T-helper 1 cell treated with Interleukin-12 subunit alpha and Interleukin-12 subunit beta and Interleukin-4 antibody, amounts not matched to agents 30 μg/mL and 1 μg/mL, for 36 hours (primary cell): ENCODE results near the gene PRPF6.

ENCODE experiments used
- H3K27ac Mint-ChIP-seq: one replicate; pipeline ENCODE4 v1.8.0; 2021; ENCODE audit warnings: mild to moderate bottlenecking, mixed read lengths
- H3K27me3 Mint-ChIP-seq: one replicate; pipeline ENCODE4 v1.8.0; 2021; ENCODE audit warnings: low read depth, mixed read lengths
- H3K36me3 Mint-ChIP-seq: one replicate; pipeline ENCODE4 v1.8.0; 2021; ENCODE audit warnings: low read depth, mixed read lengths
- H3K4me1 Mint-ChIP-seq: one replicate; pipeline ENCODE4 v1.8.0; 2021; ENCODE audit warnings: low read depth, mixed read lengths
- H3K4me3 Mint-ChIP-seq: one replicate; pipeline ENCODE4 v1.8.0; 2021; ENCODE audit warnings: mild to moderate bottlenecking, moderate library complexity, mixed read lengths
- H3K9me3 Mint-ChIP-seq: one replicate; pipeline ENCODE4 v1.8.0; 2021; ENCODE audit warnings: mixed read lengths

PRPF6 gene

DNA sequence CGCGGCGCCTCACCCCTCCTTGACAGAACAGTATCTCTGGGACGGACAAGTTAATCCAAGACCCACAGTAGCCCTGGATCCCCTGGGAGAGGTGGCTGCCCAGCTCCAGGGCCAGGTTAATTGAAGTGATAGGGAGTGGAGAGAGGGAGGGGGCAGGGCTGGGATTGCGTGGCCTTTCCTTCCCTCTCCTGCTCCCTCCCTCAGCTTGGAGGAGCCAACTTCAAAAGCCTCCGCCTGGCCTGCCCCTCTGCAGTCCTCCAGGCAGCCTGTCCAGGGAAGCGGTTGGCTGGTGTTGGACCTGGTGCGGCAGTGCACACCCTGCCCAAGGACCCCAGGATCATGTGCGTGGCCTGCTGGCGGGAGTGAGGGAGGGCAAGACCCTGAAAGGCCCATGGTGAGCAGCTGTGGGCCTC lies 55.0 kb downstream of the PRPF6 start, which contains the start of gene C20orf204:
Gene C20orf204, plus strand, starts transcription at position 250 of the 413 bp plus-strand sequence. Its CDS starts 142 bp downstream, at position 392.
- H3K36me3 Mint-ChIP-seq = peaks cover 18% of the 10 kb centered on the region
- peaks cover 41% of the 10 kb centered on the region for H3K4me1 Mint-ChIP-seq
- H3K4me3 Mint-ChIP-seq = peak within 1 kb of the TSS; percentile 81

DNA sequence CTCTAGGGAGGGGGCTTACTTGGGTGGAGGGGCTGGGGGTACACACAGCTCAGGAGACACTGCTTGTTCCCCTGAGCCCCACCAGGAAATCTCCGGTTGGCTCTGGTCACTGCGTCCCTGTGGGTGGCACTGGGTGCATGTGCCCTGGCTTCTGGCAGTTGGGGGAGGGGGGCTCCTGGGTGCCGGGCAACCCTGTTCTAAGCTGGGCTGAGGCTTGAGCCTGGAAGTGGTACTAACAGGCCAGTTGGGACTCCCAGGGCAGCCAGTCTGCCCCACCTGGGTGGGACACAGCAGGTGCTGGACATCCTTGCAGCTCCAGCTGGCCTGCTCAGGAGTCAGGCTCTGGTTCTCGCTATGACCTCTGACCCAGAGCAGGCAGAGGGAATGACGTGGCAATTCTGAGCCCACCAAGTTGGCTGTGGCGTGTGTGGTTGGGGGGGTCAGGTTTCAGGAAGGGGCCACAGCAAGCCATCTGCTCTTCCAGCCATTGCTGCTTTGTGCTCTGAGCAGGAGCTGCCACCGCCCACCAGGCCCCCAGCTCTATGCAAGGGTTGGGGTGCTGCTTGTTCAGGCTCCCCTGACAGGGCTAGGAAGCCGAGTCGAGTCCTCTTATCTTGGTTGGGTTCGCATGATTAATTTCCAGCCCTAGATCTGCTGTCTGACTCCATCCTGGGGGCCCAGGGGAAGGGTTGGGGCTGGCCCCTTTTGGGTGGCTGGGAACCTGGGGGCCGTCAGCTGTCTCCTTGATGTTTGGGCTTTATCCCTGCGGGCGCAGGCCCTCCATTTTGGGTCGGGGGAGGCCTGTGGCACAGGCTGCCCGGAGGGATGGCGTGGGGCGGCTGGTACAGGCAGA lies 55.6 kb downstream of the PRPF6 start:
- Mint-ChIP-seq H3K27me3 (no peaks in the 10 kb centered on the region), H3K27ac (peak overlapping the region; percentile 90), H3K4me1 (peaks cover 41% of the 10 kb centered on the region), H3K4me3 (peak overlapping the region; percentile 81), H3K36me3 (peaks cover 14% of the 10 kb centered on the region), H3K9me3 (no peaks in the 10 kb centered on the region)

More for the DNA sequence above, 55.0 kb downstream of the PRPF6 start, which contains the start of gene C20orf204:
- Mint-ChIP-seq H3K9me3 (no peaks in the 10 kb centered on the region), H3K27ac (peak within 1 kb of the TSS; percentile 98), H3K27me3 (no peaks in the 10 kb centered on the region)

DNA sequence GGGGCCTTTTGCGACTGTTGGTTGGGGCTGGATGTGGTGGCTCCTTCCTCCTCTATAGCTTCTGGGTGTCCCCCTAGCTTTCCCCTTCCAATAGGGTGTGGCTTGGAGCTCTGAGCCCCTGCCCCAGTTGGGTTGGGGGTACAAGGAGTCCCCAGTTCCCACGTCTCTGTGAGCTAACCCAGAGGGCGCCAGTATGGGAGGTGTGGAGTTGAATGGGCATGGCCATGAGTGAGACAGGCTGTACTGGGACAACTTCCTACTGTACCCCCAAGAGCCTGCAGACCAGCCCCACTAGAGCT lies 56.2 kb downstream of the PRPF6 start:
- H3K9me3 Mint-ChIP-seq = no peaks in the 10 kb centered on the region
- peaks cover 42% of the 10 kb centered on the region for H3K4me1 Mint-ChIP-seq
- H3K4me3 Mint-ChIP-seq = peak overlapping the region; percentile 81
- H3K27ac Mint-ChIP-seq = peak overlapping the region; percentile 90
- H3K36me3 Mint-ChIP-seq = peaks cover 13% of the 10 kb centered on the region
- H3K27me3 Mint-ChIP-seq = no peaks in the 10 kb centered on the region

DNA sequence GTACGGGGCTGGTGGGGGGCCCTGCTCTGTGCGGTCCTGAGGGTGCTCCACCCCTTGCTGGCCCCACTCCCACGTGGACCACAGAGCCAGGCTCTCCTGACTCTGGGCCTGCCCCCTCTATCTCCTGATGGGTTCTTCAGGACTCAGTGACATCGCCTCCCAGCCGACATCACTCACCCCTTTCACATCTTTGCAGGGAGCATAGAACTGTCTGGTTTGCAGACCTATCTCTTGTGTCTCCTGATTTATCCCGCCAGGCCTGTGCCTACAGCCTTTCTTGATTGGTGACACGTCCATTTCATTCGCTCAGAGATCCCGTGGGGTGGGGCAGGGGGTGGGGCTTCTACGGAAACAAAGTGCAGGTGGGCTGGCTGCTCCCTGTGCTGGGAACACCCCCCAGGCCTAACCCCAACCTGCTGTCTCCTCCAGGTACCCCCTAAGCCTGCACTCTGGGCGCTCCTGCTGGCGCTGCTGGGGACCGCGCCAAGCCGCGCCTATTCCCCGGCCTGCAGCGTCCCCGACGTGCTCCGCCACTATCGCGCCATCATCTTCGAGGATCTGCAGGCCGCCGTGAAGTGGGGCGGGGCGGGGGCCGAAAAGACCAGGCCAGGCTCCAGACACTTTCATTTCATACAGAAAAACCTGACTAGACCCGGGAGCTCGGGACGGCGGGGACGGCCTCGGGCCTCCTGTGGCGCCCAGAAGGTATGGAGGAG lies 56.7 kb downstream of the PRPF6 start:
- peak overlapping the region; percentile 90 for H3K27ac Mint-ChIP-seq

DNA sequence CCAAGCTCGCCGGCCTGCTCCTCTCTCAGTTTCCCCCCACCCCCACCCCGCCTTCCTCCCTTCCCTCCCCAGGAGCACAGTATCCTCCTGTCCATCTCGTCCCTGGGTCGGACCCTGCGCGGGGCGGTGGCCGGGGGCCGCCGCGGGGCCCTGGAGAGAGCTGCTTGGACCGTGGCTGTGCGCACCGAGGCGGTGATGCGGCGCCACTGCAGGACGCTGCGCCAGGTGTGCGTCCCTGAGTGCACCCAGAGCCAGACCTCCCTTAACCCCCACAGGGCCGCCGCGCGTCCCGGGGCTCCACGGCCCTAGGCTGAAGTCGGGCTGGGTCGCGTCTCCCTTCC lies 57.3 kb downstream of the PRPF6 start:
- peak overlapping the region; percentile 90 for H3K27ac Mint-ChIP-seq
- no peaks in the 10 kb centered on the region for H3K27me3 Mint-ChIP-seq
- no peaks in the 10 kb centered on the region for H3K9me3 Mint-ChIP-seq
- peaks cover 10% of the 10 kb centered on the region for H3K36me3 Mint-ChIP-seq
- peaks cover 43% of the 10 kb centered on the region for H3K4me1 Mint-ChIP-seq
- peak overlapping the region; percentile 81 for H3K4me3 Mint-ChIP-seq

More for the DNA sequence above, 56.7 kb downstream of the PRPF6 start:
- H3K9me3 Mint-ChIP-seq = no peaks in the 10 kb centered on the region
- peak overlapping the region; percentile 81 for H3K4me3 Mint-ChIP-seq
- H3K27me3 Mint-ChIP-seq = no peaks in the 10 kb centered on the region
- H3K36me3 Mint-ChIP-seq = peaks cover 10% of the 10 kb centered on the region
- peaks cover 43% of the 10 kb centered on the region for H3K4me1 Mint-ChIP-seq

DNA sequence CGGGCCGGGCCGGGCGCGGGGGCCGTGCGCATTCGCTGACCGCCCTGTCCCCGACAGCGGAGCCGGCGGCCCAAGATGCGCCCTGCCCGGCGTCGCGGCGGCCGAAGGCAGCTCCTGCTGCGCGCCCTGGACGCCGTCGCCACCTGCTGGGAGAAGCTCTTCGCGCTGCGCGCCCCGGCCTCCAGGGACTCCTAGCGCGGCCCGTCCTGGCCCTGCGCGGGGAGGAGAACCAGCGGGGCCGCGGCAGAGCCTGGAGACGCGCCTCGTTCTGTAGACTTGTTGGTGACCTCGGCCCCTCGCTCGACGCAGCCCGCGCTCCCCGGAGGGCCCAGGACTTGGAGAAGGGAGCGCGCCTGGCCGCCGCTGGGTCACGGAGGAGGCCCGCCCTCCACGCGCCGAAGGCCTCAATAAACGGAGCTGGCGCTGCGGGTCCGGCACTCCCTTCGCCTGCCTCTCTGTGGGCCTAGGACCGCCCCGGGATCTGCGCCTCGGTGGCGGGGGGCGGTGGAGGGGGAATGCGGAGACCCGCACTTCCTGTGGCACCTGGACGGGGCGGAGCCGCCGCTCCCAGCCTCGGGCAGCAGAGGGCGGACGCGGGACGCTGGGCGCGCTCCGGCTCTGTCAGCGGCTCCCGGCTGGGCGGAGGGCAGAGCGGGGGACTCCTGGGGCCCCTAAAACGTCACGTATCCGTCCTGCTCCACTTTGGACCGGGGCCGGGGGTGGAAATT lies 57.8 kb downstream of the PRPF6 start:
- H3K9me3 Mint-ChIP-seq = no peaks in the 10 kb centered on the region
- no peaks in the 10 kb centered on the region for H3K27me3 Mint-ChIP-seq
- H3K4me1 Mint-ChIP-seq = peaks cover 46% of the 10 kb centered on the region
- peak overlapping the region; percentile 71 for H3K27ac Mint-ChIP-seq
- peak overlapping the region; percentile 66 for H3K4me3 Mint-ChIP-seq
- peaks cover 8% of the 10 kb centered on the region for H3K36me3 Mint-ChIP-seq

DNA sequence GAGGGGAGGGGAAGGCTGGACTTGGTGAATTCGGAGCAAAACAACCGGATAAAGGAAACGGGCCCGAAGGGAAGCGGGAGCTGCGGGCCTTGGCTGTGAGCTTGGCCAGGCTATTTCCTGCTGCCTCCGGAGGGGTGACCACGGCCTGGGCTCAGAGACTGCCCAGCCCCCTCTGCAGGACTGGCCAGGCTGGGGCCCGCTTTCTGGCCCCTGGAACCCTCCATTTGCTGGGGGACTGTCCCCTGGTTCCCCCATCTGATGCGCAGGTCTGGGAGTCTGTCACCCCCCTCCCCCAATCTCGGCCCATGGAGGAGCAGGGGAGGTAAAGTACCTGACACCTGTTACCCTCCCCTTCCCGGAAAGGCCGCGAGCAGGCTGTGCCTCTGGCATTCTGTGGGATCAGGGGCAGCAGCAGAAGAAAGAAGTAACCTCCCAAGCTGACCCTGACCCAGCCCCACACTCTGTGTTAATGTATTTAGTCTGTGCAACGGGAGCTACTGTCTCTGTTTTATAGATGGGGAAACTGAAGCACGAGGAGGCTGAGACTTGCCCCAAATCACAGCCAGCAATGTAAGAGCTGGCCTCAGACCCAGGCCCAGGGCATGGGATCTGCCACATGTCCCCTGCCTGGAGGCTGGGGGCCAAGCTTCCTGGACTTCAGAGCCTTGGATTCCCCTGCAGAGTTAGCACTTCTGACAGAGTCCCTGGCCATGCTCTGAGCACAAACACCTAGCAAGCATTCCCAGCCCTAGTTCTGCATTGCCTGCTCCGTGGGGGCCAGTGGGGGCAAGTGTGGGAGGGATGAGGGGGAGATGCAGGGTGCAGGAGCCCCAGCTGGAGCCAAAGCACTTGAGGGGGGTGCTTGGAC lies 58.6 kb downstream of the PRPF6 start:
- H3K27ac Mint-ChIP-seq = peak overlapping the region; percentile 71
- H3K27me3 Mint-ChIP-seq = no peaks in the 10 kb centered on the region

DNA sequence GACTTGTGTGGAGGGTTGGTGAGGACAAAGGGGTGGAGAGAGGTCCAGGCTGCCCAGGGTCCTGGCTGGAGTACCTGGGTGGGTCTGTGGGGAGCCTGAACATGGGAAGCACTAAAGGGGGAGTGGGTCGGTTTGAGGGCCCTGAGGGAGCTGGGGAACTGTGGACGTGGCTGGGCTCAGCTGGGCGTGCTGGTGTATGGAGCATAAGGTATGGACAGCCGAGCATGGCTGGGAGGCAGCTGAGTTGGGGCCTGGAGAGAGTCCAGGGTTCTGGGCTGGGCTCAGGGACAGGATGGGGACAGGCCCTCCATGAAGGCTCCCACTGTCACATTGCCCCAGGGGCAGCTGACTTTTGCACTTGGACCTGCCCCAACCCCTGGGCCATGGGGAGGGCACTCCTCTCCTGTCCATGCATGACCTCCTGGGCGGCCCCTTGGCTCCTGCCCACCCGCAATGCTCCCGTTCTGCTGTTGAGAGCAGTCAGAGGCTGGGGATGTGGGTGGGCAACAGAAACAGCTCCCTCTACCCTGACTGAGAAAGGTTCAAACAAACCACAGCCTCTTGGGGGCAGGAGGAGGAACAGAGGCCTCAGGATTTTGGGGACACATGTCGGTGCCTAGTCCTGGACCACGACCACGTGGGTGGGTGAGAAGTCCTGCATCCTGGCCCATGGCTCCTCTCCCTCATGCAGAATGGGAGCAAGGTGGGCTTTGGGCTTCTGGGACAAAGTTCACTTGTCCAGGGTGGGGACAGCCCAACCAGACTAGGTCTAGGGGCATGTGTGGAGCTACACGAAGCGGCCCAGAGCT lies 59.5 kb downstream of the PRPF6 start:
- Mint-ChIP-seq H3K36me3 (peaks cover under 1% of the 10 kb centered on the region), H3K27me3 (no peaks in the 10 kb centered on the region), H3K9me3 (no peaks in the 10 kb centered on the region), H3K4me3 (peak overlapping the region; percentile 66), H3K4me1 (peaks cover 38% of the 10 kb centered on the region), H3K27ac (peak overlapping the region; percentile 46)

More for the DNA sequence above, 58.6 kb downstream of the PRPF6 start:
- peaks cover 43% of the 10 kb centered on the region for H3K4me1 Mint-ChIP-seq
- no peaks in the 10 kb centered on the region for H3K9me3 Mint-ChIP-seq
- H3K36me3 Mint-ChIP-seq = peaks cover 2% of the 10 kb centered on the region
- peak overlapping the region; percentile 66 for H3K4me3 Mint-ChIP-seq

DNA sequence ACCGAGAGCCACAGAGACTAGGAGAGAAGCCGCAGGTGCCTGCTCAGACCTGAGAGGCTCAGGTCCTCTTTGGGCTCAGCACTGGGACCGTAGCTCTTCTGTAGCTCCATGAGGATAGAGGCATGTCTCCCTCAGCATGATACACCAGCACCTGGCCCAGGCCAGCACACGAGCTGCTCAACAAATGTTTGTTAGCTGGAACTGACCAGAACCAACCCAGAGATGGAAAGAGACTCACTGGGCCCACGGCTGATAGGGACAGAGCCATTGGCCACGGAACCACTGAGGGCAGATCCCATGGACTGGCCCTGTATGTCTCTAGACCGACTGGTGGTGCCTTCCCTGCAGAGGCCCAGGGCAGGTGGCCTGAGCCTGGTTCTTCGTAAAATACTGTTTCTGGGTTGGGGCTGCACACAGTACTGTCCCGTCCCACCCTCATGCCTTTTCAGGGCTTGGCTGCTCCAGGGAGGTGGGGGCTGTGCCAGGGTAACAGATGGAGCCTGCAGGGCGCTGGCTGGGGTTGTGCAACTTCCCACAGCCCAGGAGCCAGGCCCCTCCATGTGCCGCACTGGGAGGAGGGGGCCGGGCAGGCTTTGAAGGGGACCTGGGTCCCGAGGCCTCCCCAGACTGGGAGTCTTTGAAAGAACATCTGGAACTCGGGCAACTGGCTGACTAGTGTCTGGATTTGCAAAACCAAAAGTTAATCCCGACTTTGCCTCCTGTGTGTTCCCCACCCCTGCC lies 60.3 kb downstream of the PRPF6 start:
- Mint-ChIP-seq H3K9me3 (no peaks in the 10 kb centered on the region), H3K4me3 (peak overlapping the region; percentile 66), H3K27ac (peak overlapping the region; percentile 80), H3K27me3 (peaks cover 6% of the 10 kb centered on the region), H3K4me1 (peaks cover 42% of the 10 kb centered on the region), H3K36me3 (no peaks in the 10 kb centered on the region)

DNA sequence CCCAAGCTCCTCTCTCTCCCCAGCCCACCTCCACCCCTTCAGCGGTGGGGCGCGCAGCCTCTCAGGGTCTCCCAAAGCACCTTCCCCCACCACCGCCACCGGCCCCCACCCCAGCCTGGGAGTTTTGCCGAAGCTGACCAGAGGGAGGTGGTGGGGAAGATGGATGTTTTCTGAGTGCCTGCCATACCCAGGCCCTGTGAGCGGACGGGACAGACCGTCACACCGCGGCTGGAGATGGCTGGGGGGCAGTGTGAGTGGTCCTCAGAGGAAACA lies 60.8 kb downstream of the PRPF6 start:
- H3K27ac Mint-ChIP-seq = peak overlapping the region; percentile 55

DNA sequence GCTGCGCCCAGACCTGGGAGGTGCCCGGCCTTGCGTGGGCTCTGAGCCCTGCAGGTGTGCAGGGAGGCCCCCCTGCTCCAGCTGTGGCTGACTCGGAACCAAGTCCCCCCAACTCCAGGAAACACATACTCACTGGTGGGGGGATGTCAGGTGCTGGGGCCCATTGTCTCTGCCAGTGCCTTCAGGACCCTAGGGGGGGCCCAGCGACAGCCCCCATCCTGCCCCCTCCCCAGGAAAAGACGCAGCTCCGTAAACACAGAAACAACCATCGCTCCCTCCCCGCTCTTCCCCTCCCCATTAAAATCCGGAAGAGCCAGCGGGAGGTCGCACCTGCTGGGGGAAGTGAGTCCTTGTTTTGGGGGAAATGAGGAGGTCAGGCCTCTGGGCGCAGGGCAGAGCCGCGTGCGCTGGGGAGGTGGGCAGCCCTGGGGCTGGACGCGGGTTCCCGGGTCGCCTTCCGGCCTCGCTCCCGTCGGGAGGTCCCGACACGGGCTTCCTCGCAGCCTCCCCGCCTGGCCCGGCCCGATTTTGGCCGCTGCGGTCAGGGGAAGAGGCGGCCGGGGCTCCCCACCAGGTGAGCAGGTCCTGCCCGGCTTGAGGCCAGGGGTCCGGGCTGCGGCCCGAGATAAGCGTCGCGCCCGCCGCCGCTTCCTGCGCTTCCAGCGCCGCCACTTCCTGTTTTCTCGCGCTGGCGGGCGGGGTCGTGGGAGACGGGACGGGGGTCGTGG lies 61.3 kb downstream of the PRPF6 start:
- H3K27ac Mint-ChIP-seq = peak overlapping the region; percentile 81
- H3K4me3 Mint-ChIP-seq = peak overlapping the region; percentile 79
- no peaks in the 10 kb centered on the region for H3K9me3 Mint-ChIP-seq
- no peaks in the 10 kb centered on the region for H3K36me3 Mint-ChIP-seq
- H3K27me3 Mint-ChIP-seq = peaks cover 16% of the 10 kb centered on the region
- H3K4me1 Mint-ChIP-seq = peaks cover 35% of the 10 kb centered on the region

More for the DNA sequence above, 60.8 kb downstream of the PRPF6 start:
- Mint-ChIP-seq H3K4me3 (no peak overlapping the region), H3K9me3 (no peaks in the 10 kb centered on the region), H3K36me3 (no peaks in the 10 kb centered on the region), H3K4me1 (peaks cover 40% of the 10 kb centered on the region), H3K27me3 (peaks cover 11% of the 10 kb centered on the region)

DNA sequence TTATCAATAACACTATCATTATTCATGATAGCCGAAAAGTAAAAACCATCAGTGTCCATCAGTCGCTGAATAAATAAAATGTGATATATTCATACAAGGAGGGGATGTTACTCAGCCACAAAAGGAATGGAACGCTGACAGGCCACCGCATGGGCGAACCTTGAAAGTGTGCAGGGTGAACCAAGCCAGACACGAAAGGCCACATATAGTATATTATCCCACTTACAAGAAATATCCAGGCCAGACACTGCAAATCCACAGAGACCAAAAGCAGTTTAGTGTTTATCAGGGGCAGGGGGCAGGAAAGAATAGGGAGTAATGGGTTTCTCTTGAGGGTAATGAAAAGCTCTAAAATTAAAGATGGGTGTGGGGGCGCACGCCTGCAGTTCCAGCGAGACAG lies 62.8 kb downstream of the PRPF6 start:
- peaks cover 31% of the 10 kb centered on the region for H3K4me1 Mint-ChIP-seq
- no peaks in the 10 kb centered on the region for H3K36me3 Mint-ChIP-seq
- peaks cover 23% of the 10 kb centered on the region for H3K27me3 Mint-ChIP-seq
- peak overlapping the region; percentile 63 for H3K27ac Mint-ChIP-seq
- H3K4me3 Mint-ChIP-seq = no peak overlapping the region
- H3K9me3 Mint-ChIP-seq = no peaks in the 10 kb centered on the region
